KG1 (cell line): ENCODE results near the gene GJB6.
"Not testable (repeated sequence)": the region's sequence is repeated elsewhere in the genome, so short reads cannot be mapped to it uniquely, and the experiment has no call there.

Experiments used
- DNase-seq: peaks from one replicate; lab custom pipeline; 2025; lab: John Stamatoyannopoulos, UW

Gene GJB6

GRCh38 chr13:20231839-20232555 lies at the start of gene GJB6:
GJB6 (minus strand) TSS chr13:20232319; CDS start chr13:20223480, 8,839 bp downstream.
- no peak for DNase-seq

DNA sequence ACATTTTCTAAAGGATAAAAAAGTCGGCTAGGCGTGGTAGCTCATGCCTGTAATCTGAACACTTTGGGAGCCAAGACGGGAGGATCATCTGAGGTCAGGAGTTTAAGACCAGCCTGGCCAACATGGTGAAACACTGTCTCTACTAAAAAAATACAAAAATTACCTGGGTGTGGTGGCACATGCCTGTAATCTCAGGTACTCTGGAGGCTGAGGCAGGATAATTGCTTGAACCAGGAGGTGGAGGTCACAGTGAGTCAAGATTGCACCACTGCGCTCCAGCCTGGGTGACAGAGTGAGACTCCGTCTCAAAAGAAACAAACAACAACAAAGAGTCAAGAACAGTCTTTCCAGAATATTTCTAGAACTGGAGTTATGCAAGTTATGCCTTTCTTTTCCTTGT lies 44.8 kb upstream of the GJB6 start:
- DNase-seq = not testable (repeated sequence)

- DNase-seq = no peak
Observed at GRCh38 chr13:20274466-20274865, 42.3 kb upstream of the GJB6 start.

DNA sequence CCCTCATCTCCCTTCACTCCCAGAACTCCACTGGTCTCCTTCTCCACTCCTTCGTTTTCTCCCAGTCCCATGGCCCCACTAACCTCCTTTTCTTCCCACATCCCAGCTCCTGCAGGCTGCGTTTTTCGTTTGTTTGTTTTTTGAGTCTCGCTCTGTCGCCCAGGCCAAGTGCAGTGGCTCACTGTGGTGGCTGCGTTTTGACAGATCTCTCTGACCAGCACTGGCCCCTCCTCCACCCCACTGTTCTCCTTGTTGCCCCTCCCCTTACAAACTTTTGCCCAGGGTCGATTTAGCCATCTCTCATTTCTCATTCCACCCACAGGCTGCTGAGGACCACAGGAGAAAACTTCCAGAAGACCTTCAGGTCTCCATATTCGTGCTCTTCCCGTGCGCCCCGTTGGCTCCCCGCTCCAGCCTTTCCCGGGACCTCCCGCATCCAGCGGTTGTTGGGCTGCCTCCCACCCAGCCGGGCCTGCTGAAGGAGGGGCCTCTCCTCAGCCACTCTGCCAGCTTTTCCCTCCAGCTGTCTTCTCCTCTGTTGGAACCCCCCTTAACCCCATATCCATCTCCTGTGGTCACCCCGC lies 40.6 kb upstream of the GJB6 start:
- no peak for DNase-seq

- no peak for DNase-seq
Observed at GRCh38 chr13:20272104-20272503, 40.0 kb upstream of the GJB6 start.

DNA sequence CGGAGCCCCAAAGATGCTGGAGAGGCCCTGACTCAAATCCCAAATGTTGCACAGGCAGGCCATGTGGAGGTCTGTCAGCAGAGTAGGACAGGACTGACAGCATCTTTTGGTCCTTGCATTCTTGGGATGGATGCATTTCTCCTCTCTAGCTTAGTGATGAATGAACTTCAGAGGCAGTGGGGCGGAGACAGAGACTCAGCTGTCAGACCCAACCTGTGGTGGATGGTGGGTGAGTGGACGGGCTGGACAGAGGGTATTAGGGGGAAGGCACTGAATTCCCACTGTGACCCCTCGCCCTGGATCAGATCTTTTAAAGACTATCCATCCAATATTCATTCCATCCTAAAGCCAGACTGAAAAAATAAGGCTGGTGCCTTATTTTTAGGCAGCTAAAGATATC lies 39.3 kb upstream of the GJB6 start:
- no peak for DNase-seq

DNA sequence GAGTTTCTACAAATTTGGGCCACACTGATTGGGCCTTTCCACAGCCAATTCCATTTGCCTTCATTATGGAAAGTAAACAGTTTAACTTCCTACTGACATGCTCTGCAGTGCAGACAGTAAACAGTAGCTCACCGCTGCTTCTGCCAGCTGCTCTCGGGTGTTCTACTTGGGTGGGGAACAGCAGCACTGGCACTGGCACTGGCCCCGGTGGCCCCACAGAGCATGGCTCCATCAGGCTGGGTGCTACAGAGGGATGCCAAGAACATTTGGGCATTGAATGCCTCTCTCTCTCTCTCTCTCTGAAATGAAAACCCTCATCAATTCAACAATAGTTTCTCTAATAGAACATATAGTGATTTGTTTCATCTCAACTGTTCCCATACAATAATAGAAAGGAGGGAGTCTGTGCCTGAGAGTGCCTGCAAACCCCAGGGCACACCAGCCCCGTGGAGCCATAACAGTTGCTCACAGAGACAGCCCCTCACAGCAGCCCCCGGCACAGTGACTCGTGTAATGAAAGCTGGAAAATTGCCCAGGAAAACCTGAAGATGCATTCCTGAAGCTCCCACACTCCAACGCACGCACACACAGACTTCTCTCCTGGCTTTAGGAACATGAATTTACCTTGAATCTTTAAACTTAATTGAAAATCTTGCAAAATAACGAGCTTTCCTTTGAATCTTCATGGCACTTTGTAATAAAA lies 38.2 kb upstream of the GJB6 start:
- no peak for DNase-seq

DNA sequence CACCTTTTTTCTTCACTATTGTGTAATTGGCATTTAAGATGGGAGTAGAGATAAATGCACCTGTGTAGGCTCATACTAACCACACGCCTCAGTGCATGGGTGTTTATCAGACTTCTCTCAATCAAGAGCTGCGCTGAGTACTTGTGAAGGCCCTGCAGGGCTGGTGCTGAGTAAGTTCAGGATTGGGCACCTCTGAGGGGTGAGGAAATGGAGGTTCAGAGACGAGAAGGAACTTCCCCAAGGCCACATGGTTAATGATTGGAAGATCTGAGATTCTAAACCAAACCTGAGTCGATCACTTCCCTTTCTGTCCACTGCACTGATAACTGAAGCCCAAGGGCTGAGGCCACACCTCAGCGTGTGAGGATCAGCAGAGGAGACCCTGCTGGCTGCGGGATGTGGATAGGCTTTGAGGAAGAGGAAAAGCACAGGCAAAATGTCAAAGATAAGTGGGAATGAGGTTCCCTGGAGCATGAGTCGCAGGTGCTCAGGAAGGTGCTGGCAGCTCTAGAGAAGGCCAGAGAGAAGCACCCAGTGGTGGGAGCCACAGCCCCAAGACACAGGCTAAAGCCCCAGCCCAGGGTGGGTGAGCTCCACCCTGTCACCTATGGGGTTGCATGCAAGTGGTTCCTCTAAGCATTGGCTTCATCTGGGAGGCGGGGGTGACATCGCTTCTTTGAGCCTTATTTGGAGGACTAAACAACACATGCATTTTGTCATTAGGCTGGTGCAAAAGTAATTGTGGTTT lies 32.3 kb upstream of the GJB6 start:
- DNase-seq = no peak

- DNase-seq = no peak
Observed at GRCh38 chr13:20263393-20264044, 31.4 kb upstream of the GJB6 start.

GRCh38 chr13:20258963-20259288 lies 26.8 kb upstream of the GJB6 start:
- no peak for DNase-seq

- no peak for DNase-seq
Observed at GRCh38 chr13:20258208-20258962, 26.3 kb upstream of the GJB6 start.

- no peak for DNase-seq
Observed at GRCh38 chr13:20254076-20254475, 22.0 kb upstream of the GJB6 start.

- no peak for DNase-seq
Observed at GRCh38 chr13:20249913-20250312, 17.8 kb upstream of the GJB6 start.

GRCh38 chr13:20247963-20248362 lies 15.8 kb upstream of the GJB6 start:
- no peak for DNase-seq

- no peak for DNase-seq
Observed at GRCh38 chr13:20247403-20247802, 15.3 kb upstream of the GJB6 start.

- no peak for DNase-seq
Observed at GRCh38 chr13:20241593-20241992, 9.5 kb upstream of the GJB6 start.

GRCh38 chr13:20239748-20240147 lies 7.6 kb upstream of the GJB6 start:
- DNase-seq = no peak

DNA sequence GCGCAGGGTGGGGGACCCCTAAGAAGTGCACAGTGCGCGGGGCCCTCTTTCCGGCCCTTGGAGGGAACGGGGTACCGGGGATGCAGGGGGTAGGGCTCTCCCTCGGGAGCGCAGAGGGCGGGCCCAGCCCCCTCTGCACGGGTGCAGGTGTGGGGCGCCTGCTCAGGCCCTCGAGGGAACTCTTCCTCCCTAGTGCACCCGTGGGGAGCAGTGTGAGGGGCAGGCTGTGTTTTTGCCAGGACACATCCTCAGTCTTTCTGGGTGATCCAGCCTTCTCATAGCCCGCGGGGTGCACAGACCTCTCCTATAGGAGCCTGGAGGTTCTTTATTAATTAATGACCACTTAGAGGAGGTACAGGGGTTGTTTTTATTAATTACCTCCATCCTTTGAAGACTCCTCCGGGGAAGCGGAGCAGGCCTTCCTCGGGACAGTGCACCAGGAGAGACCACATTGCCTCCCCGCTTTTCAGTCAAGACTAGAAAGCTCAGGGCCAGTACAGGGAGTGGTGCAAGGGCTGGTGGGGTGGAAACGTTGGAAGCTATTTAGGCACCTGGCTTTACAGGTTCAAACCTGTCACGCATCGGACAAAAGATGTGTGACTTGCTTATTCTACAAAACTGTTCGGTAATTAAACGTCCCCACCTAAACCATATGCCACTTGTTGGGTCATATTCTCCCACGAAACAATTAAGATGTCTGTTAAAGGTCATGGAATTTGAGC lies 598 bp upstream of the GJB6 start:
- DNase-seq = no peak

- no peak for DNase-seq
Observed at GRCh38 chr13:20230913-20231838, 943 bp downstream of the GJB6 start.

GRCh38 chr13:20227730-20228129 lies 4.4 kb downstream of the GJB6 start:
- no peak for DNase-seq
